WERI-Rb-1 (cell line): Measurements from ENCODE around the gene OSBP2.

ENCODE experiments used
- DNase-seq: peaks from one replicate; pipeline ENCODE4 v3.0.0-alpha.2; 2020
- H3K27ac ChIP-seq: fragments of 250-450 bp; sonication (Bioruptor Pico); 2 replicates; pipeline ENCODE4 v1.5.1; 2020; ENCODE audit warnings: mild to moderate bottlenecking, moderate library complexity
- H3K27me3 ChIP-seq: fragments of 250-450 bp; sonication (Bioruptor Pico); 2 replicates; pipeline ENCODE4 v1.5.1; 2021; ENCODE audit warnings: mild to moderate bottlenecking, low read depth, moderate library complexity; ENCODE audit not compliant: insufficient read depth, severe bottlenecking
- H3K36me3 ChIP-seq: fragments of 250-450 bp; sonication (Bioruptor Pico); 2 replicates; pipeline ENCODE4 v1.5.1; 2020; ENCODE audit warnings: mild to moderate bottlenecking, moderate library complexity
- H3K4me3 ChIP-seq: 2 replicates; pipeline ENCODE4 v1.5.1; 2011; ENCODE audit warnings: low read depth, mild to moderate bottlenecking, control low read depth, low read length
- H3K9me3 ChIP-seq: fragments of 250-450 bp; sonication (Bioruptor Pico); 2 replicates; pipeline ENCODE4 v1.5.1; 2021; ENCODE audit warnings: mild to moderate bottlenecking, moderate library complexity; ENCODE audit not compliant: severe bottlenecking
- TF ChIP-seq, protein P1 (sequence below): IDR thresholded peaks from 2 replicates; pipeline ENCODE4 v1.5.1; 2011; ENCODE audit warnings: low read depth, mild to moderate bottlenecking, control low read depth, inconsistent platforms, low read length

The OSBP2 gene

DNA sequence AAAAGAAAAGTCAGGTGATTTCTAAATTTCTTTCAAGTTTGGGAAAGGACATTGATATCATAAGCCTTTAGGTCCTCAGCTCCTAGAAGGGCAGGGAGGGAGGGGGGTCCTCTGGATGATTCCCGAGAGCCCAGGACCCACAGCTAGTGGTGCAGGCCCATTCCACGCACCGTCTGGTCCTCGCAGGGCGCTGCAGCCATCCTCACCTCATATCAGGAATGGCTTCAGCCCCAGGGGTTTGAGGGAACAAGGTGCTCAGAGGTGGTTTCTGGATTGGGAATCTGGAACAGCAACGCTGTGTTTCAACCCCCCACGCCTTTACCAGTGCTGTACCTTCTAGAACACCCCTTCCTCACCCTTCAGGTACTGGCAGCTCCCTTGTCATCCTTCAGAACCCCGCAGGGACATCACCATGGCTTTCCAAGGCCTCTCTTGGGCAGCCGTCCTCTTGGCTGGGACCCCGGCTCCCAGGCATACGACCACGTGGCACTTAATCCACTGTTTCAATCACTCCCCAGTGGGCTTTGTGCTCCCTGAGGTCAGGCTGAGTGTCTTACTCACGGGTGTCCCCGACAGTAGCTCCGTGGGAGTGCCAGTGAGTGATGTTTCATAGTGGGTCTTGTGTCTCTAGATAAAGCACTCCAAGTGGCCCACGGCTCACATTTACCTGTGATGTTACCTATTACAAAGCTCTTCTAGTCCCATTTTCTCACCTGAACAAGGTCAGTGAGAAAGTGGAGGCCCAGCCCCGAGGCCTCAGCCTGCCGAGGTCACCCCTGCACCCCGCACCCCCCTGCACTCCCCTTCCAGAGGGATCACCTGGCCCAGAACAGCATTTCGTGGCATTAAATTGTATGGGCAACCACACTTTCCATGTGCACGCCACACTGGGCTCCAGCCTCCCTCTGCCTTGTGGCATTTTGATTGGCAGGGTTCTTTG is 180.0 kb downstream of the OSBP2 start:
- no peak for DNase-seq
- no peaks in the 10 kb centered on the region for H3K27me3 ChIP-seq
- no peaks in the 10 kb centered on the region for H3K9me3 ChIP-seq
- H3K27ac ChIP-seq: no peak overlapping the region
- H3K36me3 ChIP-seq: no peaks in the 10 kb centered on the region; the same call in 1 of the 2 replicates
- TF ChIP-seq, protein P1, sequence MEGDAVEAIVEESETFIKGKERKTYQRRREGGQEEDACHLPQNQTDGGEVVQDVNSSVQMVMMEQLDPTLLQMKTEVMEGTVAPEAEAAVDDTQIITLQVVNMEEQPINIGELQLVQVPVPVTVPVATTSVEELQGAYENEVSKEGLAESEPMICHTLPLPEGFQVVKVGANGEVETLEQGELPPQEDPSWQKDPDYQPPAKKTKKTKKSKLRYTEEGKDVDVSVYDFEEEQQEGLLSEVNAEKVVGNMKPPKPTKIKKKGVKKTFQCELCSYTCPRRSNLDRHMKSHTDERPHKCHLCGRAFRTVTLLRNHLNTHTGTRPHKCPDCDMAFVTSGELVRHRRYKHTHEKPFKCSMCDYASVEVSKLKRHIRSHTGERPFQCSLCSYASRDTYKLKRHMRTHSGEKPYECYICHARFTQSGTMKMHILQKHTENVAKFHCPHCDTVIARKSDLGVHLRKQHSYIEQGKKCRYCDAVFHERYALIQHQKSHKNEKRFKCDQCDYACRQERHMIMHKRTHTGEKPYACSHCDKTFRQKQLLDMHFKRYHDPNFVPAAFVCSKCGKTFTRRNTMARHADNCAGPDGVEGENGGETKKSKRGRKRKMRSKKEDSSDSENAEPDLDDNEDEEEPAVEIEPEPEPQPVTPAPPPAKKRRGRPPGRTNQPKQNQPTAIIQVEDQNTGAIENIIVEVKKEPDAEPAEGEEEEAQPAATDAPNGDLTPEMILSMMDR: no peak
- no peak overlapping the region for H3K4me3 ChIP-seq

- TF ChIP-seq, protein P1: no peak
Measured at GRCh38 chr22:30875481-30876215, 181.0 kb downstream of the OSBP2 start.

GRCh38 chr22:30876221-30876751 is 181.6 kb downstream of the OSBP2 start:
- TF ChIP-seq, protein P1: no peak
- Histone ChIP-seq H3K36me3 (no peaks in the 10 kb centered on the region), H3K9me3 (no peaks in the 10 kb centered on the region), H3K4me3 (no peak overlapping the region), H3K27ac (no peak overlapping the region), H3K27me3 (no peaks in the 10 kb centered on the region)
- no peak for DNase-seq

More at GRCh38 chr22:30875481-30876215, 181.0 kb downstream of the OSBP2 start:
- no peak overlapping the region for H3K4me3 ChIP-seq
- no peak for DNase-seq
- no peak overlapping the region for H3K27ac ChIP-seq
- H3K27me3 ChIP-seq: no peaks in the 10 kb centered on the region
- H3K9me3 ChIP-seq: no peaks in the 10 kb centered on the region
- no peaks in the 10 kb centered on the region; the same call in 1 of the 2 replicates for H3K36me3 ChIP-seq

DNA sequence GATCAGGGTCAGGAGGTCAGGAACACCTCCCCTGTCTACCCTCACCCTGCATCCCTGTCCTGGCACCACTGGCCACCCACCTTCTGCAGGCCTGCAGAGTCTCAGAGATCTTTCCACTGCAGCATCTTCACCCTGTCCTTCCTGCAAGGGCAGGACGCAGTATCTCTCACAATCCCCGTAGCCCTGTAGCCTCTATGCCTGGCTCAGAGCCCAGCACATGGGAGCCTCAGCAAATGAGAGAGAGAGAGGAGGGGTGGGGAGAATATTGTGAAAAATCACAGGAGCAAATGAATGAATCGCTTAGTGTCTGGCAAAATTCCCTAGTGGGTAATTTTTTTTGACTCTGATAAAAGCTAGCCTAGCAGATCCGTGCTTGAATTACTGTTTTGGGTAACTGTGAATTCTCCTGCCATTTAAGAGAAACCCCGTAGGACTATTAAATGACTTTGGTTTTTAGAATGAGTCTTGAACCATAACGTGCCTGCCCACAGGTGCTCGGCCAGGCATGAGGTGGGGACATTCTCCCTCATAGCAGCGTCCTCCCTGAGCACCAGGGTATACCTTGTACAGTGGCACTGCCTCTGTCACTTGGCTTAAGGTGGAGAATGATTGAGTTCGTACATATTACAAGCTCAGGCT is 182.4 kb downstream of the OSBP2 start:
- Histone ChIP-seq H3K4me3 (no peak overlapping the region), H3K9me3 (no peaks in the 10 kb centered on the region), H3K27ac (no peak overlapping the region), H3K27me3 (no peaks in the 10 kb centered on the region), H3K36me3 (no peaks in the 10 kb centered on the region)
- TF ChIP-seq, protein P1: no peak
- DNase-seq: no peak

- TF ChIP-seq, protein P1: no peak
- no peak for DNase-seq
- no peak overlapping the region for H3K4me3 ChIP-seq
Measured at GRCh38 chr22:30877662-30878515, 183.2 kb downstream of the OSBP2 start.

More at GRCh38 chr22:30877662-30878515, 183.2 kb downstream of the OSBP2 start:
- Histone ChIP-seq H3K27me3 (no peaks in the 10 kb centered on the region), H3K27ac (no peak overlapping the region), H3K36me3 (no peaks in the 10 kb centered on the region), H3K9me3 (no peaks in the 10 kb centered on the region)
